Smooth muscle cell (in vitro differentiated cells): Measurements from ENCODE around the gene SAA2. TPM values are rescaled to one million over a fixed set of nuclear protein-coding genes. Genes with fewer than 3 reads are reported as not detected.
"Not testable (repeated sequence)": the region's sequence is repeated elsewhere in the genome, so short reads cannot be mapped to it uniquely, and the experiment has no call there.

Experiments used
- DNase-seq: peaks from one replicate; lab custom pipeline; 2025; ENCODE audit not compliant: unreplicated experiment; lab: John Stamatoyannopoulos, UW
- H2AFZ ChIP-seq: fragments of 200-600 bp; sonication (generic); 2 replicates; pipeline ENCODE4 v1.6.0; 2016; ENCODE audit warnings: antibody characterized with exemption, low read depth, mild to moderate bottlenecking
- H3F3A ChIP-seq: fragments of 200-600 bp; sonication (generic); 2 replicates; pipeline ENCODE4 v1.6.0; 2017; ENCODE audit warnings: antibody characterized with exemption, low read depth
- H3K27ac ChIP-seq: fragments of 200-600 bp; sonication (generic); 2 replicates; pipeline ENCODE4 v1.5.1; 2016; ENCODE audit warnings: low read depth, mild to moderate bottlenecking
- H3K27me3 ChIP-seq: fragments of 200-600 bp; sonication (generic); 2 replicates; pipeline ENCODE4 v1.6.1; 2016; ENCODE audit warnings: low read depth, mild to moderate bottlenecking
- H3K36me3 ChIP-seq: fragments of 200-600 bp; sonication (generic); 2 replicates; pipeline ENCODE4 v1.5.1; 2016; ENCODE audit warnings: low read depth
- H3K4me1 ChIP-seq: fragments of 200-600 bp; sonication (generic); 2 replicates; pipeline ENCODE4 v1.5.1; 2016; ENCODE audit warnings: low read depth
- H3K4me2 ChIP-seq: fragments of 200-600 bp; sonication (generic); 2 replicates; pipeline ENCODE4 v1.6.0; 2016; ENCODE audit warnings: mild to moderate bottlenecking
- H3K4me3 ChIP-seq: fragments of 200-600 bp; sonication (generic); 2 replicates; pipeline ENCODE4 v1.5.1; 2016; ENCODE audit warnings: mild to moderate bottlenecking
- H3K79me2 ChIP-seq: fragments of 200-600 bp; sonication (generic); 2 replicates; pipeline ENCODE4 v1.6.0; 2016; ENCODE audit warnings: low read depth, mild to moderate bottlenecking
- H3K9ac ChIP-seq: fragments of 200-600 bp; sonication (generic); 2 replicates; pipeline ENCODE4 v1.6.0; 2016; ENCODE audit warnings: low read depth
- H3K9me3 ChIP-seq: fragments of 200-600 bp; sonication (generic); replicated peaks from 2 replicates; pipeline ENCODE4 v1.5.1; 2016; ENCODE audit warnings: low read depth
- H4K20me1 ChIP-seq: fragments of 200-600 bp; sonication (generic); 2 replicates; pipeline ENCODE4 v1.6.0; 2016; ENCODE audit warnings: low read depth
- CTCF ChIP-seq: fragments of 200-600 bp; sonication (generic); IDR thresholded peaks from 2 replicates; pipeline ENCODE4 v1.5.1; 2017; ENCODE audit warnings: borderline replicate concordance, mild to moderate bottlenecking, antibody characterized with exemption; ENCODE audit not compliant: insufficient read depth, poor library complexity, severe bottlenecking
- WGBS: methylation state at CpG from one replicate; pipeline ENCODE4 v1.1.7; 2016; ENCODE audit warnings: low lambda C conversion rate; 5-methylcytosine and 5-hydroxymethylcytosine counted together
- polyA plus RNA-seq: library from polyadenylated mRNA; unstranded; fragments of >200 nt; fragmentation: Nextera tagmentation; extraction: Ambion mirVana; gene quantifications from 2 replicates; pipeline ENCODE4 v1.2.1, GENCODE V29; 2016
- total RNA-seq: library from RNA; depleted of rRNA; stranded (reverse); fragments of >200 nt; gene quantifications from 2 replicates; pipeline ENCODE4 v1.2.3, GENCODE V29; 2014

SAA2 gene
- total and polyA plus RNA-seq, 2 experiments from 2014 or later, result not detected

- no peak for TF ChIP-seq CTCF
- 91% methylated on average over 3 of the region's 3 CpGs for WGBS
- Histone ChIP-seq H3K79me2 (no peaks in the 10 kb centered on the region), H3K27ac (no peak overlapping the region), H3K9me3 (no peaks in the 10 kb centered on the region), H3F3A (no peaks in the 10 kb centered on the region), H4K20me1 (no peaks in the 10 kb centered on the region), H3K4me3 (no peak overlapping the region), H2AFZ (no peak overlapping the region), H3K4me2 (no peak overlapping the region), H3K4me1 (no peaks in the 10 kb centered on the region), H3K36me3 (no peaks in the 10 kb centered on the region), H3K27me3 (no peaks in the 10 kb centered on the region), H3K9ac (no peak overlapping the region)
- no peak for DNase-seq
Measured at GRCh38 chr11:18253233-18253632, 4.8 kb upstream of the SAA2 start.

GRCh38 chr11:18247191-18247581 is 1.3 kb downstream of the SAA2 start:
- not testable (repeated sequence) for H3K4me2 ChIP-seq, H2AFZ ChIP-seq, H3K9me3 ChIP-seq, H3K27me3 ChIP-seq, H3K36me3 ChIP-seq, H4K20me1 ChIP-seq, H3K4me1 ChIP-seq, H3K9ac ChIP-seq, DNase-seq, H3K4me3 ChIP-seq, H3F3A ChIP-seq, H3K27ac ChIP-seq, H3K79me2 ChIP-seq
- 84% methylated on average over 5 of the region's 6 CpGs for WGBS

DNA sequence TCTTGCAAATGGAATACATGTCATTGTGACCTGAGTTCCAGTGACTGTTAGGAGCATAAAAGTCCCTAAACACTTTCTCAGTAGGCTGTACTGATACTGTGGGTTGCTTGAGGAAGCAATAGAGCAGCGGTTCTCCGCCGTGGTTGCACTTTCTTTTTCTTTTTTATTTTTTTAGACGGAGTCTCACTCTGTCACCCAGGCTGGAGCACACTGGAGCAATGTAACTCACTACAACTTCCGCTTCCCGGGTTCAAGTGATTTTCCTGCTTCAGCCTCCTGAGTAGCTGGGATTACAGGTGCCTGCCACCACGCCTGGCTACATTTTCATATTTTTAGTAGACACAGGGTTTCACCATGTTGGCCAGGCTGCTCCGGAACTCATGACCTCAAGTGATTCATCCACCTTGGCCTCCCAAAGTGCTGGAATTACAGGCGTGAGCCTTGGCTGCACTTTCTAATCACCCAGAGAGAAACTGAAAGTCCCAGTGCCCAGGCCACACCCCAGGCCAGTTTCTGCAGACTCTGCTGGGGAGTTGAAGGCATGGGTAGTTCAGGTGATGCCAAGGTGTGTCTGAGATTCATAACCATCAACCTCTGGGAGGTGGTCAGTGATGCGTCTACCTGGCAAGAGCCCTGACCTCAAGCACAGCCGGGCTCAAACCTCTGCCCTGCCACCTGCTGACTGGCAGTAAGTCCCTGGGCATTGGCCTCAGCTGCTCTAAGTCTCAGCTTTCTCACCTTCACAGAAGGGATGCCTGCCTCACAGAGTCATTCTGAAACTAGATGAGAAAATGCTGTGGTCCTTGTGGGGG is 1.9 kb downstream of the SAA2 start:
- H2AFZ ChIP-seq, H3K4me2 ChIP-seq, H3K27me3 ChIP-seq, H3K36me3 ChIP-seq, H3K9ac ChIP-seq, DNase-seq, H3K9me3 ChIP-seq, H3K4me3 ChIP-seq, H3F3A ChIP-seq, H3K79me2 ChIP-seq, H4K20me1 ChIP-seq, H3K4me1 ChIP-seq, H3K27ac ChIP-seq: not testable (repeated sequence)
- WGBS, result 85% methylated on average over 11 of the region's 11 CpGs

DNA sequence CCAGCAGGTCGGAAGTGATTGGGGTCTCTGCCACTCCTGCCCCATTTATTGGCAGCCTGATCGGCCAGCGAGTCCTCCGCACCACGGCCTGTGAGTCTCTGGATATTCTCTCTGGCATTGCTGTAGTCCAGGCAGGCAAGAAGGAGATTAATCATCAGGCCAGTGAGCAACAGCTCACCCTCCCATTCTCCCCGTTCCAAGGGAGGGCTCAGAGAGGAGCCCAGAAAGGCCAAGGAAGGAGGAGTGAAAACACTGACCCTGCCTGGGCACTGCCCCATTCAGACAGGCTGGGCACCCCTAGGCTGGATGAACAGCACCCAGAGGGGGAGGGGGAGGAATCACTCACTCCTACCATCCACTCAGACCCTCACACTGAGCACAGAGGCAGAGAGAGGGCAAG is 3.1 kb downstream of the SAA2 start:
- Histone ChIP-seq H3K27ac (no peak overlapping the region), H3K9me3 (no peaks in the 10 kb centered on the region), H3K4me2 (no peak overlapping the region), H3K27me3 (peaks cover 1% of the 10 kb centered on the region), H3K9ac (no peak overlapping the region), H3F3A (no peaks in the 10 kb centered on the region), H3K79me2 (no peaks in the 10 kb centered on the region), H3K4me1 (no peaks in the 10 kb centered on the region), H4K20me1 (no peaks in the 10 kb centered on the region), H3K36me3 (no peaks in the 10 kb centered on the region), H2AFZ (no peak overlapping the region), H3K4me3 (no peak overlapping the region)
- no peak for DNase-seq
- no peak for TF ChIP-seq CTCF
- 79% methylated on average over 6 of the region's 6 CpGs for WGBS
